HG03045 (cell line): ENCODE measurements around the gene TCEAL1.
"Not testable (repeated sequence)": the region's sequence is repeated elsewhere in the genome, so short reads cannot be mapped to it uniquely, and the experiment has no call there.

Source experiments
- ATAC-seq: cut with Tn5 transposase; IDR thresholded peaks from one replicate; pipeline ENCODE4 v1.9.1; 2021; ENCODE audit warnings: mild to moderate bottlenecking, moderate library complexity; ENCODE audit not compliant: unreplicated experiment

TCEAL1 gene

GRCh38 chrX:103631145-103631544 is 2.4 kb downstream of the TCEAL1 start:
- no peak for ATAC-seq

DNA sequence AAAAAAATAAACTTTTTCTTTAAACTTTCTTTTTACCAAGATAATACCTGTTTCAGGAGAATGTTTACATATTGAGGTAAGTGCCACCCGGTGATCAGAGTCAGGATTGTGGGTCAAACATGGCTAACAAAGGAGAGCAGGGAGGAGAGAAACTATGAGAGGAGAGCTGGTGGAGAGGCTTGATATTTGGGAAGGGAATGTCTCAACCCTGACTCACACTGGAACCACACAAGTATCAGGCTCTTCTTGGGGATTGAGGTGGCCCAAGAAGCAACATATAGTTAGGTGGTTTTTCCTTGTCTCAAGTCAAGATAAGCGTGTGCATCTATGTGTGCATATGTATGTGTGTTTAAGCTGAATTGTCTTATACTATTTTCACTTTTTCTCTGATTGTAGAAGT is 6.7 kb downstream of the TCEAL1 start:
- no peak for ATAC-seq

- ATAC-seq: no peak
Measured at GRCh38 chrX:103637604-103638338, 9.0 kb downstream of the TCEAL1 start.

GRCh38 chrX:103638479-103639346 is 9.9 kb downstream of the TCEAL1 start:
- ATAC-seq: not testable (repeated sequence)

GRCh38 chrX:103640401-103641155 is 11.8 kb downstream of the TCEAL1 start:
- ATAC-seq: no peak

GRCh38 chrX:103644125-103644524 is 15.3 kb downstream of the TCEAL1 start:
- no peak for ATAC-seq

DNA sequence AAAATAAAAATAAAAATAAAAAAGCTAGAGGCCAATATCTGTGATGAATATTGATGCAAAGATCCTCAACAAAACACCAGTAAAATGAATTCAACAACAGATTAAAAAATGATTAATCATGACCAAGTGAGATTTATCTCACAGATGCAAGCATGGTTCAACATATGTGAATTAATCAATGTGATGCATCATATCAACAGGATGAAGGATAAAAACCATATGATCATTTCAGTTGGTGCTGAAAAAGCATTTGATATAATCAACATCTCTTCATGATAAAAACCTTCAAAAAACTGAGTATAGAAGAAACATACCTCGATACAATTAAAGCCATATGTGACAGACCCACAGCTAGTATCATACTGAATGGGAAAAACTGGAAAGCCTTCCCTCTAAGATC is 18.9 kb downstream of the TCEAL1 start:
- ATAC-seq: no peak

- ATAC-seq: no peak
Measured at GRCh38 chrX:103651151-103651773, 22.5 kb downstream of the TCEAL1 start.

GRCh38 chrX:103655230-103656000 is 26.6 kb downstream of the TCEAL1 start:
- ATAC-seq: not testable (repeated sequence)

GRCh38 chrX:103656617-103657016 is 27.8 kb downstream of the TCEAL1 start:
- no peak for ATAC-seq

DNA sequence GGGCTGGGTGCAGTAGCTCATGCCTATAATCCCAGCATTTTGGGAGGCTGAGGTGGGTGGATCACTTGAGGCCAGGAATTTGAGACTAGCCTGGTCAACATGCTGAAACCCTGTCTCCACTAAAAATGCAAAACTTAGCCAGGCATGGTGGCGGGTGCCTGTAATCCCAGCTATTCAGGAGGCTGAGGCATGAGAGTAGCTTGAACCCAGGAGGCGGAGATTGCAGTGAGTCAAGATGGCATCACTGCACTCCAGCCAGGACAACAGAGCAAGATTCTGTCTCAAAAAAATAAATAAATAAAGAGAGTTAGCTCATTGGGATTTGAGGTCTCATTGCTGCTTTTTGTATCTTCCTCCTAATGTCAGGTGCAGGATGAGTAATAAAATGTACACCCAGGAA is 28.3 kb downstream of the TCEAL1 start:
- ATAC-seq: not testable (repeated sequence)

GRCh38 chrX:103658681-103659433 is 30.1 kb downstream of the TCEAL1 start:
- no peak for ATAC-seq

- not testable (repeated sequence) for ATAC-seq
Measured at GRCh38 chrX:103659460-103659859, 30.7 kb downstream of the TCEAL1 start.

GRCh38 chrX:103663981-103664762 is 35.4 kb downstream of the TCEAL1 start:
- ATAC-seq: no peak

DNA sequence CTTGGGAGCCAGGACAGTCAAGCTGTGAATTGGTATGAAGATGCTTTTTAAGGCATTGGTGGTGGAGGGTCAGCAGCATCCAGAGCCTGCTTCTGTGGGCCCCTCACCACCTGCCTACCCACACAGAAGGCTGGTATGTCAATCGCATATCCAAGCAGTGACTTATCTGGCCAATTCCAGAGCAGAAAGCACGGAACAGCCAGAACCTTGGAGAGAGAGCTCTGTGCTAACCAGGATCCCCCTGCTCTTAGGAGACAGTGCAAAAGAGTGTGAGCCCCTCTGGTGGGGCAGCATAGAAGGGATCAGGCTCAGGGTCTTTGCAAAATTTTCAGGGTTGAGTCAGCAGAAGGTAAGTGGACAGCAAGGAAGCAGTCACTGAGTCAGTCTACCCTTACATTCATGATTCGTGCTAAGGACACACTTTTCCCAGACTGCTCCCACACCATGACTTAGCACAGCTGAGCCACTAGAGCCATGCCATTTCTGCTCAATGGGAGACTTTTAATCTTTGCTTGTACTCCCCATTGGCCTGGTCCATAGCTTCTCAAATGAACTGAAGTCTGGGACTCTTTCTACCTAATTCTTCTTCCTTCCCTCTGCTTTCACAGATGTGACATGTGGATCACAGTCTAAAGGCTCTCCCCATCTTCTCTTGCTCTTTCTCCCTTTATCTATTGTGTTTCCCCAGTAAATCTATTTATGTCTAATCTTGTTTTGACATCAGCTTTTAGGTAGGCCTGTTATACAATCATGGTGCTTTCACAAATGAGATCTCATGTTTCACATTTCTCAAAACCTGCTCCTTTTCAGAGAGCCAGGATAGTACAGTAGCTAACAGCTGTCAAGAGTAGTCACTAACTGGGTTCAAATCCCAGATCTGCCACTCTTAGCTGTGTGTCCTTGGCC is 37.7 kb downstream of the TCEAL1 start:
- ATAC-seq: no peak

- no peak for ATAC-seq
Measured at GRCh38 chrX:103669745-103670144, 41.0 kb downstream of the TCEAL1 start.
